Prostate gland (tissue), 2 donors: ENCODE results near the gene AUTS2. TPM values are rescaled to one million over a fixed set of nuclear protein-coding genes. Genes with fewer than 3 reads are reported as not detected.

Experiments used
- DNase-seq: peaks from one replicate; pipeline ENCODE4 v3.0.0-alpha.2; 2019; ENCODE audit warnings: low spot score
- H3K27ac ChIP-seq, 2 donors: fragments of 200-600 bp; sonication (generic); 2 replicates each; pipeline ENCODE4 v1.5.1; 2017 to 2019
- H3K27me3 ChIP-seq: fragments of 200-600 bp; sonication (generic); replicated peaks from 2 replicates; pipeline ENCODE4 v1.5.1; 2019; ENCODE audit not compliant: insufficient read depth
- H3K36me3 ChIP-seq, 2 donors: fragments of 200-600 bp; sonication (generic); 1 replicate in 1 of 2; 2 replicates in 1 of 2; pipeline versions ENCODE4 v1.5.1 to v1.8.1; 2017 to 2019
- H3K4me1 ChIP-seq: fragments of 200-600 bp; sonication (generic); replicated peaks from 2 replicates; pipeline ENCODE4 v1.5.1; 2019
- H3K4me3 ChIP-seq, 2 donors: fragments of 200-600 bp; sonication (generic); 2 replicates each; pipeline ENCODE4 v1.5.1; 2017 to 2019
- H3K9me3 ChIP-seq: fragments of 200-600 bp; sonication (generic); 2 replicates; pipeline ENCODE4 v1.5.1; 2017
- CTCF ChIP-seq, 4 experiments: fragments of 200-600 bp in 2 of 4; fragments of 450-650 bp in 2 of 4; sonication (generic) in 2 of 4; IDR thresholded peaks; 1 replicate in 3 of 4; 2 replicates in 1 of 4; pipeline ENCODE4 v1.5.1; 2016 to 2019; ENCODE audit warnings: antibody characterized with exemption in 4 of 4, mild to moderate bottlenecking in 2 of 4, moderate library complexity in 2 of 4
- POLR2A ChIP-seq: fragments of 450-650 bp; IDR thresholded peaks from one replicate; pipeline ENCODE4 v1.6.1; 2016; ENCODE audit warnings: antibody characterized with exemption, mild to moderate bottlenecking
- POLR2AphosphoS5 ChIP-seq: sonication (generic); formaldehyde crosslinking; IDR thresholded peaks from one replicate; pipeline ENCODE4 v1.6.1; 2017; ENCODE audit warnings: antibody characterized with exemption
- WGBS: methylation state at CpG from one replicate; pipeline ENCODE4 v1.1.5; 2018; 5-methylcytosine and 5-hydroxymethylcytosine counted together
- intact Hi-C: fragments of 100-400 bp; cut with DNase I; formaldehyde crosslinking; loops from one replicate; pipeline ENCODE4 v1.14.2; 2022
- total RNA-seq, 2 donors: library from RNA; depleted of rRNA; stranded (reverse); fragments of >200 nt; gene quantifications; one replicate each; pipeline ENCODE4 v1.1.0, GENCODE V29; 2016

The AUTS2 gene
- total RNA-seq, 2 donors from 2014 or later, result 25.0 to 55.2 TPM

- Histone ChIP-seq H3K36me3 (no peaks in the 10 kb centered on the region), H3K4me3 (no peak overlapping the region), H3K27me3 (no peaks in the 10 kb centered on the region), H3K27ac (no peak overlapping the region), H3K9me3 (no peaks in the 10 kb centered on the region), H3K4me1 (no peaks in the 10 kb centered on the region)
- no peak for TF ChIP-seq POLR2A
- TF ChIP-seq POLR2AphosphoS5, result no peak
- TF ChIP-seq CTCF (IDR thresholded peaks at IDR 0.05), result no peak
- no peak for DNase-seq
- intact Hi-C loops, result no loop called here
- 76% methylated on average over 2 of the region's 2 CpGs for WGBS
Observed at GRCh38 chr7:69615685-69616084, 17.4 kb downstream of the AUTS2 start.

DNA sequence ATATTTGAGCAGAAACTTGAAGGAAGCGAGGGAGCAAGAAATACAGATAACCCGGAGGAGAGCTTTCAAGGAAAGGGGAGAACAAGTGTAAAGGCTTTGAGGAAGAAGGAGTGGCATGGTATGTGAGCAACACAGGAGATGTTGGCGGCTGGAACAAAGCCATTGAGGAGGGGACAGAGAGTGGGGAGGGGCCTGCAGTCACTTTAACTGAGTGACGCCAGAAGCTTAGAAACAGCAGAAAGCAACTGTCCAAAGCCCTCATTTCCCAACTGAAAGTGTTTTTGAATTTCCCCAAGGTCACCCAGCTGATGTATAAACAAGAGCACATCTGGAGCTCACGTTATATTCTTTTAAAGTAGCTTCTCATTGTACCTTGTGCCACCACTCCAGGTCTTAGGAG, 19.1 kb downstream of the AUTS2 start:
- no peak for DNase-seq

DNA sequence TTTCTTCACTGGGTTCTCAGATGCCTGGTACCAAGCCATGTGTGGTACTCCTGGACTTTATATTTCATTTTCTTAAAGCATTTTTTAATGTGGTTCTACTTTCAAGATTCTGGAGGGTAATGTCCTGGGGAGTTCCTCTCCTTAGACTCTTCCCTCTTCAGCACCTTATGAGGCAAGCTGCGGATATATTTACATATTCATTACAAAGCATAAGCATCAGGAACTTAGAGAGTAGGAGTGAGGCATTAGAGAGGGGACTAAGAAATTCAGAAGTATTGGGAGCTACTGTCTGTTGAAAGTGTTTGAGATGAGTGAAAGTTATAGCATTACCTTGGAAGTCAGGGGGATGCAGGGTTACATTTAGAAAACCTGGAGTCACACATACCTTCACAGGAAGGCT, 20.8 kb downstream of the AUTS2 start:
- H3K27ac ChIP-seq, result no peak overlapping the region
- H3K36me3 ChIP-seq, result no peaks in the 10 kb centered on the region
- no peak overlapping the region for H3K4me3 ChIP-seq
- no peak for TF ChIP-seq CTCF (IDR thresholded peaks at IDR 0.05)
- no peak for TF ChIP-seq POLR2A
- TF ChIP-seq POLR2AphosphoS5, result no peak
- no peaks in the 10 kb centered on the region for H3K9me3 ChIP-seq
- intact Hi-C loops, result no loop called here
- DNase-seq, result no peak
- no peaks in the 10 kb centered on the region for H3K27me3 ChIP-seq
- H3K4me1 ChIP-seq, result no peaks in the 10 kb centered on the region
- WGBS, result 98% methylated on average over 1 of the region's 1 CpG

More for the DNA sequence above, 19.1 kb downstream of the AUTS2 start:
- no peaks in the 10 kb centered on the region for H3K36me3 ChIP-seq
- H3K27me3 ChIP-seq, result no peaks in the 10 kb centered on the region
- no peak for TF ChIP-seq CTCF (IDR thresholded peaks at IDR 0.05)
- no peak for TF ChIP-seq POLR2A
- TF ChIP-seq POLR2AphosphoS5, result no peak
- WGBS, result 94% methylated on average over 5 of the region's 5 CpGs
- no peaks in the 10 kb centered on the region for H3K4me1 ChIP-seq
- H3K9me3 ChIP-seq, result no peaks in the 10 kb centered on the region
- intact Hi-C loops, result no loop called here
- H3K27ac ChIP-seq, result no peak overlapping the region
- H3K4me3 ChIP-seq, result no peak overlapping the region

DNA sequence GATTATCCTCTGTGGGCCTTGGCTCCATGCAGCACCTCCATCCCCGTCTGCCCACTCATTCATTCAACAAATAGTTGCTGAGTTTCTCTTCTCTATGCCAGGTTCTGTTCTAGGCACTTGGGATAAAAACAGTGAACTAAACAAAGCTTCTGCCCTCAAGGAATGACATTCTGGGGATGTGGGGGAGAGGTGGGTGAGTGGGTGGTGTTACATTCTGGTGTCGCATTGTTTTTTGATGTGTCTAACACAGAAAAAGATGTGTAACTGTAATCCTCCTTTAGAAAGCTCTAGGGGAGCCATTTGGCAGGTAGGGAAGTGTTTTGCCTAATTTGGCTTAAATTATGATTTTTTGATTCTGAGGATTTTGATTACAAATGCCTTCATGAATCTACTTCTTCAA, 21.4 kb downstream of the AUTS2 start:
- Histone ChIP-seq H3K4me1 (no peaks in the 10 kb centered on the region), H3K27me3 (no peaks in the 10 kb centered on the region), H3K27ac (no peak overlapping the region), H3K9me3 (no peaks in the 10 kb centered on the region), H3K4me3 (no peak overlapping the region), H3K36me3 (no peaks in the 10 kb centered on the region)
- intact Hi-C loops, result no loop called here
- WGBS, result 94% methylated on average over 2 of the region's 2 CpGs
- TF ChIP-seq POLR2AphosphoS5 (no peak), POLR2A (no peak), CTCF (IDR thresholded peaks at IDR 0.05) (no peak)
- DNase-seq, result no peak

DNA sequence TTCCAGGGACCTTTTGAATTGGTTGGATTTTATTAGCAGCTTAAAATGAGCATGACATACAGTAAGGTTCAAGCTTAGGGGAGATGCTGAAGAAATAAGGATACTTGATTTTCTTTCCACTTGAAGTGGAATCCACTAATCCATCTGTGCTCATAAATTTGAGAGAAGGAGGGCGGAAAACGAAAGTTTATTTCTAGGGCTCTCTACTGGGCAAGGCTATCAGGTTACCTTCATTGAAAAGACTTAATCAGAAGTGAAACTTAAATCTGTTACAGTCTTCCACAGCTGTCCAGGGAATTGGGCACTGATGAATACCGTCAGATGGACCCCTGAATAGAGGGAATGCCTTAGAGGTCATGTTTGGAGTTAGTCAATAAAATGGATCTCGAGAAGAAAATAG, 21.8 kb downstream of the AUTS2 start:
- no peaks in the 10 kb centered on the region for H3K27me3 ChIP-seq
- no peak overlapping the region for H3K4me3 ChIP-seq
- no peak for DNase-seq
- intact Hi-C loops, result no loop called here
- TF ChIP-seq POLR2AphosphoS5, result no peak
- no peak for TF ChIP-seq POLR2A
- no peak for TF ChIP-seq CTCF (IDR thresholded peaks at IDR 0.05)
- WGBS, result 18% methylated on average over 4 of the region's 4 CpGs
- no peaks in the 10 kb centered on the region for H3K9me3 ChIP-seq
- no peaks in the 10 kb centered on the region for H3K36me3 ChIP-seq
- H3K4me1 ChIP-seq, result no peaks in the 10 kb centered on the region
- no peak overlapping the region for H3K27ac ChIP-seq
